ENCODE measurements around the gene YAP1. TPM values are rescaled to one million over a fixed set of nuclear protein-coding genes. Genes with fewer than 3 reads are reported as not detected.

The YAP1 gene
- total RNA-seq, 1 donor from 2014 or later: 152 TPM

- no peak for DNase-seq (ENCODE audit: low spot score)
Measured at GRCh38 chr11:102117472-102118113, 7.3 kb downstream of the YAP1 start.

GRCh38 chr11:102118937-102119336, 8.7 kb downstream of the YAP1 start:
- DNase-seq (ENCODE audit: low spot score): no peak

- DNase-seq (ENCODE audit: low spot score): no peak
Measured at GRCh38 chr11:102119997-102120396, 9.8 kb downstream of the YAP1 start.

- no peak for DNase-seq (ENCODE audit: low spot score)
Measured at GRCh38 chr11:102120437-102120973, 10.3 kb downstream of the YAP1 start.

- DNase-seq (ENCODE audit: low spot score): no peak
Measured at GRCh38 chr11:102121329-102121728, 11.1 kb downstream of the YAP1 start.

- no peak for DNase-seq (ENCODE audit: low spot score)
Measured at GRCh38 chr11:102134597-102134996, 24.4 kb downstream of the YAP1 start.

- DNase-seq (ENCODE audit: low spot score): no peak
Measured at GRCh38 chr11:102135256-102135655, 25.0 kb downstream of the YAP1 start.

GRCh38 chr11:102138223-102138622, 28.0 kb downstream of the YAP1 start:
- no peak for DNase-seq (ENCODE audit: low spot score)

- DNase-seq (ENCODE audit: low spot score): no peak
Measured at GRCh38 chr11:102138670-102139069, 28.4 kb downstream of the YAP1 start.

- DNase-seq (ENCODE audit: low spot score): no peak
Measured at GRCh38 chr11:102139081-102139498, 28.8 kb downstream of the YAP1 start.

- DNase-seq (ENCODE audit: low spot score): no peak
Measured at GRCh38 chr11:102142333-102142732, 32.1 kb downstream of the YAP1 start.

- DNase-seq (ENCODE audit: low spot score): no peak
Measured at GRCh38 chr11:102143867-102144266, 33.6 kb downstream of the YAP1 start.

- DNase-seq (ENCODE audit: low spot score): peak; percentile 57
Measured at GRCh38 chr11:102144357-102145355, 34.4 kb downstream of the YAP1 start.

GRCh38 chr11:102147015-102147414, 36.8 kb downstream of the YAP1 start:
- no peak for DNase-seq (ENCODE audit: low spot score)

GRCh38 chr11:102147632-102148031, 37.4 kb downstream of the YAP1 start:
- DNase-seq (ENCODE audit: low spot score): no peak

GRCh38 chr11:102148059-102148458, 37.8 kb downstream of the YAP1 start:
- DNase-seq (ENCODE audit: low spot score): no peak

GRCh38 chr11:102151784-102152525, 41.7 kb downstream of the YAP1 start:
- no peak for DNase-seq (ENCODE audit: low spot score)

GRCh38 chr11:102153082-102153481, 42.8 kb downstream of the YAP1 start:
- no peak for DNase-seq (ENCODE audit: low spot score)

- DNase-seq (ENCODE audit: low spot score): no peak
Measured at GRCh38 chr11:102154806-102155205, 44.6 kb downstream of the YAP1 start.

GRCh38 chr11:102155676-102156075, 45.4 kb downstream of the YAP1 start:
- DNase-seq (ENCODE audit: low spot score): no peak

GRCh38 chr11:102157219-102157618, 47.0 kb downstream of the YAP1 start:
- no peak for DNase-seq (ENCODE audit: low spot score)

- no peak for DNase-seq (ENCODE audit: low spot score)
Measured at GRCh38 chr11:102158164-102158735, 48.0 kb downstream of the YAP1 start.
